Keratinocyte (primary cell): ENCODE measurements around the gene RALGPS2. TPM values are rescaled to one million over a fixed set of nuclear protein-coding genes. Genes with fewer than 3 reads are reported as not detected.

Source experiments
- DNase-seq: peaks from one replicate; pipeline ENCODE4 v3.0.0-alpha.2; 2011; ENCODE audit warnings: low read depth, missing footprints, low spot score
- FAIRE-seq: peaks from 2 replicates; lab custom pipeline; 2011; peaks lifted over from hg19 to GRCh38; lab: Jason Lieb, UNC
- H2AFZ ChIP-seq: 2 replicates; pipeline ENCODE4 v1.6.0; 2012; ENCODE audit warnings: low read length, control low read depth, inconsistent platforms; ENCODE audit not compliant: control insufficient read depth
- H3K27ac ChIP-seq: 2 replicates; pipeline ENCODE4 v1.5.1; 2011; ENCODE audit warnings: low read length; ENCODE audit not compliant: control insufficient read depth, insufficient read depth
- H3K27me3 ChIP-seq: 3 replicates; pipeline ENCODE4 v1.6.0; 2011; ENCODE audit warnings: low read length; ENCODE audit not compliant: control insufficient read depth, insufficient read depth; ENCODE audit errors: extremely low read depth
- H3K36me3 ChIP-seq, 2 experiments: 2 replicates in 1 of 2; 3 replicates in 1 of 2; pipeline ENCODE4 v1.5.1; 2011; ENCODE audit warnings: low read length in 2 of 2, mild to moderate bottlenecking in 1 of 2; ENCODE audit not compliant: control insufficient read depth in 2 of 2, insufficient read depth in 2 of 2; ENCODE audit errors: extremely low read depth in 1 of 2
- H3K4me1 ChIP-seq: 3 replicates; pipeline ENCODE4 v1.5.1; 2011; ENCODE audit warnings: low read length; ENCODE audit not compliant: control insufficient read depth, insufficient read depth; ENCODE audit errors: extremely low read depth
- H3K4me2 ChIP-seq: 3 replicates; pipeline ENCODE4 v1.6.0; 2011; ENCODE audit warnings: low read depth, low read length; ENCODE audit not compliant: control insufficient read depth, insufficient read depth; ENCODE audit errors: extremely low read depth
- H3K4me3 ChIP-seq, 3 experiments: fragments of 200-600 bp in 1 of 3; sonication (generic) in 1 of 3; 2 replicates in 2 of 3; 3 replicates in 1 of 3; pipeline ENCODE4 v1.5.1; 2011 to 2016; ENCODE audit warnings: low read length in 3 of 3, mild to moderate bottlenecking in 3 of 3, control low read depth in 2 of 3, inconsistent platforms in 1 of 3, low read depth in 1 of 3, mixed read lengths in 1 of 3, mixed run types in 1 of 3, moderate library complexity in 1 of 3; ENCODE audit not compliant: control insufficient read depth in 2 of 3, insufficient read depth in 2 of 3; ENCODE audit errors: extremely low read depth in 1 of 3
- H3K79me2 ChIP-seq: 2 replicates; pipeline ENCODE4 v1.6.0; 2012; ENCODE audit warnings: low read length; ENCODE audit not compliant: control insufficient read depth, insufficient read depth
- H3K9ac ChIP-seq: 3 replicates; pipeline ENCODE4 v1.6.0; 2011; ENCODE audit warnings: low read length; ENCODE audit not compliant: control insufficient read depth, insufficient read depth; ENCODE audit errors: extremely low read depth
- H3K9me1 ChIP-seq: 3 replicates; pipeline ENCODE4 v1.6.0; 2011; ENCODE audit warnings: low read length; ENCODE audit not compliant: control insufficient read depth, insufficient read depth; ENCODE audit errors: extremely low read depth
- H3K9me3 ChIP-seq: 2 replicates; pipeline ENCODE4 v1.5.1; 2012; ENCODE audit warnings: low read depth, low read length; ENCODE audit not compliant: control insufficient read depth
- H4K20me1 ChIP-seq: 3 replicates; pipeline ENCODE4 v1.6.0; 2011; ENCODE audit warnings: low read length; ENCODE audit not compliant: control insufficient read depth, insufficient read depth; ENCODE audit errors: extremely low read depth
- EZH2 ChIP-seq: IDR thresholded peaks from one replicate; pipeline ENCODE4 v1.6.1; 2012; ENCODE audit warnings: inconsistent platforms, mild to moderate bottlenecking, low read length, moderate library complexity
- dilution Hi-C: fragments of 300-500 bp; cut with MboI; formaldehyde crosslinking; loops from one replicate; pipeline ENCODE4 v1.7.0; 2020; ENCODE audit warnings: low sequenced_read_pairs; ENCODE audit not compliant: extremely low pct_ligation_motif_present
- polyA plus RNA-seq, 5 experiments: library from polyadenylated mRNA; depleted of rRNA in 3 of 5; stranded (reverse) in 3 of 5; stranded (forward) in 1 of 5; unstranded in 1 of 5; fragments of >200 nt; gene quantifications; 1 replicate in 1 of 5; 2 replicates in 3 of 5; 3 replicates in 1 of 5; pipeline versions ENCODE4 v1.2.1 to v1.2.3, GENCODE V29; 2011 to 2012; ENCODE audit warnings: missing spikeins in 2 of 5, low read depth in 1 of 5, low replicate concordance in 1 of 5
- TF ChIP-seq, protein P1 (sequence below), 3 experiments: IDR thresholded peaks in 1 of 3; conservative IDR thresholded peaks in 1 of 3; optimal IDR thresholded peaks in 1 of 3; 2 replicates in 2 of 3; 3 replicates in 1 of 3; pipeline versions ENCODE3 to v1.5.1; 2011; ENCODE audit warnings: low read length in 3 of 3, mild to moderate bottlenecking in 3 of 3, moderate library complexity in 2 of 3, control low read depth in 1 of 3, inconsistent platforms in 1 of 3; ENCODE audit not compliant: insufficient read depth in 2 of 3; ENCODE audit errors: extremely low read depth in 1 of 3

RALGPS2 gene
- polyA plus RNA-seq, 1 donor (not counting 4 experiments of a cell fraction or from before 2014, with no cell fraction given): 14.8 TPM

DNA sequence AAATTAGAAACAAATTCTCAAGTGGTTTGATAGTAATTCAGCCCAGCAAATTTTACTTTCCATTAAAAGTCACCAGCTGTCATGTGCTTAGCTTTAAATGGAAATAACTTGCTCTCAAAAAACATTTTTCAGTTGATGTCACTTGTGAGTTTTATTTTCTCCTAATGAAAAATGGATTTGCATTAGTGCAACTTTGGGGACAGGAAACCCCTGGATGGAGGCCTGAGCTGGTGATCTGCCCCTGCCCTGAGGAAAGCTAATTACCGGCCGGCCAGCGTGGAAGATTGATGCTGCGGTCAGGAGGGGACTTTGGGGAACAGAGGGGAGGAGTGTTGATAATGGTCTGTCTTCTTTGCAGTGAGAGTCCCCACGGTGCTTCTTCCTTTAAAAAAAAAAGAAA, 212.7 kb downstream of the RALGPS2 start:
- dilution Hi-C loops: no loop called here
- no peaks in the 10 kb centered on the region for H4K20me1 ChIP-seq
- H2AFZ ChIP-seq: no peak overlapping the region
- H3K27me3 ChIP-seq: peaks cover 13% of the 10 kb centered on the region
- no peak for FAIRE-seq
- H3K9me3 ChIP-seq: no peaks in the 10 kb centered on the region
- H3K4me3 ChIP-seq: no peak overlapping the region
- TF ChIP-seq, protein P1, sequence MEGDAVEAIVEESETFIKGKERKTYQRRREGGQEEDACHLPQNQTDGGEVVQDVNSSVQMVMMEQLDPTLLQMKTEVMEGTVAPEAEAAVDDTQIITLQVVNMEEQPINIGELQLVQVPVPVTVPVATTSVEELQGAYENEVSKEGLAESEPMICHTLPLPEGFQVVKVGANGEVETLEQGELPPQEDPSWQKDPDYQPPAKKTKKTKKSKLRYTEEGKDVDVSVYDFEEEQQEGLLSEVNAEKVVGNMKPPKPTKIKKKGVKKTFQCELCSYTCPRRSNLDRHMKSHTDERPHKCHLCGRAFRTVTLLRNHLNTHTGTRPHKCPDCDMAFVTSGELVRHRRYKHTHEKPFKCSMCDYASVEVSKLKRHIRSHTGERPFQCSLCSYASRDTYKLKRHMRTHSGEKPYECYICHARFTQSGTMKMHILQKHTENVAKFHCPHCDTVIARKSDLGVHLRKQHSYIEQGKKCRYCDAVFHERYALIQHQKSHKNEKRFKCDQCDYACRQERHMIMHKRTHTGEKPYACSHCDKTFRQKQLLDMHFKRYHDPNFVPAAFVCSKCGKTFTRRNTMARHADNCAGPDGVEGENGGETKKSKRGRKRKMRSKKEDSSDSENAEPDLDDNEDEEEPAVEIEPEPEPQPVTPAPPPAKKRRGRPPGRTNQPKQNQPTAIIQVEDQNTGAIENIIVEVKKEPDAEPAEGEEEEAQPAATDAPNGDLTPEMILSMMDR (optimal IDR thresholded peaks at IDR 0.05 in 1 of 3, IDR thresholded peaks at IDR 0.05 in 1 of 3, conservative IDR thresholded peaks at IDR 0.05 in 1 of 3; ENCODE audit: extremely low read depth in 1 of 3, insufficient read depth in 2 of 3, low read length in 3 of 3): no peak
- no peak for TF ChIP-seq EZH2
- H3K27ac ChIP-seq: no peak overlapping the region
- H3K36me3 ChIP-seq: no peaks in the 10 kb centered on the region
- H3K9me1 ChIP-seq: no peaks in the 10 kb centered on the region
- no peak for DNase-seq
- H3K4me1 ChIP-seq: peaks cover 12% of the 10 kb centered on the region
- H3K9ac ChIP-seq: no peak overlapping the region
- H3K4me2 ChIP-seq: no peak overlapping the region
- H3K79me2 ChIP-seq: no peaks in the 10 kb centered on the region

DNA sequence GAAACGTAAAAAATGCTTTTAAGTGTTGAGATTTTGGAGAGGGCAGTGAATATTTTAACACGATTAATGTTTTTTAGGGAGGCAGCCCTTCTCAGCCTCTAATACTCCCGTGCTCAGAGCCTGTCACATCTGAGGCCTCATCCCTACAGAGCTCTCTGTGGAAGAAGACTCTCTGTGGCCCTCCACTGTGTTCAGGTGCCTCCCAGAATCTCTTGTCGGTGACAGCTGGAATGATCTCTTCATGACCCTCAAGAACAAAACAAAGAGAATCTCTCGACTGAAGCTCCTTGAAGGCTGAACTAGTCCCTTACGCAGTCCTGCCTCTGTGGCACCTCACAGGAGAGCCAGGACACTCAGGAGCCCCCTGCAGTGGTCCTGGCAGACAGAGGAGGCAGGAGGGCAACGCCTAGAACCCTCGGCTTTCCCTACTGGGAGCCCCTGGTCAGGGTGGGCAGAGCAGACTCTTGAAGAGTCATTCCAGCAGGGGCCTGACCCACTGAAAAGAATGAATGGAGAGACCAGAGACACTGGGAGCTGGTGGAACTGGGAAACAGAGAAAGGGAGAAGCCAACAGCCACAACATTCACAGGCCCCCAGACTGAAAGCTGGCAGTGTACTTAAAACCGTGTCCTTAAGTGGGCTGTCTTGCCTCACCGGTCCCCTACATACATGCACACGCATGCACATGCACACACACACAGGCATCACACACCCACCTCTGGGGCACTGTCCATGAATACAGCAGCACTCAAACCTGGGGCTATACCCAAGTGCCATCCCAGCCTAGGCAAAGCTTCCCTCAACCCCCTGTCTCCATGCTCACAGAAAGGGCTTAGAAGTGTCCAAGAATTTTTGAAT, 213.3 kb downstream of the RALGPS2 start:
- Histone ChIP-seq H3K4me1 (peaks cover 14% of the 10 kb centered on the region), H2AFZ (no peak overlapping the region)
- dilution Hi-C loops: no loop called here

More for the DNA sequence above, 213.3 kb downstream of the RALGPS2 start:
- FAIRE-seq: no peak
- H3K36me3 ChIP-seq: no peaks in the 10 kb centered on the region
- no peaks in the 10 kb centered on the region for H4K20me1 ChIP-seq
- no peak overlapping the region for H3K9ac ChIP-seq
- TF ChIP-seq EZH2: no peak
- TF ChIP-seq, protein P1 (optimal IDR thresholded peaks at IDR 0.05 in 1 of 3, IDR thresholded peaks at IDR 0.05 in 1 of 3, conservative IDR thresholded peaks at IDR 0.05 in 1 of 3; ENCODE audit: extremely low read depth in 1 of 3, insufficient read depth in 2 of 3, low read length in 3 of 3): no peak
- H3K4me2 ChIP-seq: no peak overlapping the region
- no peak overlapping the region for H3K4me3 ChIP-seq
- H3K27me3 ChIP-seq: peaks cover 13% of the 10 kb centered on the region
- H3K79me2 ChIP-seq: no peaks in the 10 kb centered on the region
- H3K9me3 ChIP-seq: no peaks in the 10 kb centered on the region
- H3K27ac ChIP-seq: no peak overlapping the region
- no peaks in the 10 kb centered on the region for H3K9me1 ChIP-seq
- DNase-seq: no peak
